A549 (cell line): ENCODE results near the gene RABGEF1. TPM values are rescaled to one million over a fixed set of nuclear protein-coding genes. Genes with fewer than 3 reads are reported as not detected.
A peak's percentile ranks its signal among the peaks of the same experiment; 100 is the strongest.

Experiments used
- ATAC-seq, 2 experiments: fragments of 200-7000 bp in 1 of 2; fragments of >200 bp in 1 of 2; cut with Nextera tagmentation in 1 of 2; cut with Tn5 transposase in 1 of 2; 3 replicates each; pipeline versions ENCODE4 v1.8.0 to v1.9.1; 2018 to 2020; ENCODE audit warnings: mild to moderate bottlenecking in 1 of 2, moderate library complexity in 1 of 2
- CTCF ChIA-PET: fragments of 300-600 bp; sonication (Branson Sonifier 250); formaldehyde crosslinking; extraction: SDS; loops from one replicate; lab custom pipeline; 2021; ENCODE audit warnings: antibody characterized with exemption, inconsistent platforms; lab: Yijun Ruan, JAX
- POLR2A ChIA-PET: fragments of 350-600 bp; formaldehyde crosslinking; extraction: SDS; loops from one replicate; lab custom pipeline; 2021; ENCODE audit warnings: antibody characterized with exemption, inconsistent platforms; lab: Yijun Ruan, JAX
- DNase-seq, 2 experiments: peaks; one replicate each; pipeline versions ENCODE4 v3.0.0 to v3.0.0-alpha.2; 2011 to 2016; ENCODE audit warnings: low read depth in 1 of 2, low spot score in 1 of 2
- FAIRE-seq: peaks from 2 replicates; lab custom pipeline; 2011; peaks lifted over from hg19 to GRCh38; lab: Jason Lieb, UNC
- H3K27ac ChIP-seq, 2 experiments: fragments of >200 bp; sonication (Bioruptor Twin); formaldehyde crosslinking; 3 replicates each; pipeline ENCODE4 v1.5.1; 2016 to 2017
- H3K4me1 ChIP-seq: fragments of >200 bp; sonication (Bioruptor Twin); formaldehyde crosslinking; 3 replicates; pipeline ENCODE4 v1.6.1; 2016
- H3K4me2 ChIP-seq: fragments of >200 bp; sonication (Bioruptor Twin); formaldehyde crosslinking; 3 replicates; pipeline ENCODE4 v1.6.1; 2016
- H3K4me3 ChIP-seq: fragments of >200 bp; sonication (Bioruptor Twin); formaldehyde crosslinking; 3 replicates; pipeline ENCODE4 v1.5.1; 2016
- H3K9me3 ChIP-seq: fragments of >200 bp; sonication (Bioruptor Twin); formaldehyde crosslinking; 3 replicates; pipeline ENCODE4 v1.6.1; 2016
- BCL3 ChIP-seq: fragments of >200 bp; sonication (Bioruptor Twin); formaldehyde crosslinking; IDR thresholded peaks from 3 replicates; pipeline ENCODE4 v1.6.1; 2016
- CBX2 ChIP-seq: fragments of 200-600 bp; sonication (generic); IDR thresholded peaks from 2 replicates; pipeline ENCODE4 v1.6.1; 2016; ENCODE audit warnings: low read depth, mild to moderate bottlenecking, borderline replicate concordance
- CBX8 ChIP-seq: fragments of 200-600 bp; sonication (generic); IDR thresholded peaks from 2 replicates; pipeline ENCODE4 v1.6.1; 2016
- ELK1 ChIP-seq: fragments of 150-350 bp; IDR thresholded peaks from 2 replicates; pipeline ENCODE4 v1.6.1; 2014; ENCODE audit warnings: low read depth, mild to moderate bottlenecking, low read length
- ESRRA ChIP-seq: fragments of 150-350 bp; IDR thresholded peaks from 2 replicates; pipeline ENCODE4 v1.6.1; 2014; ENCODE audit warnings: mild to moderate bottlenecking, low read length, borderline replicate concordance
- FOSL2 ChIP-seq, 2 experiments: fragments of 450-650 bp in 1 of 2; fragments of >200 bp in 1 of 2; sonication (Bioruptor Twin) in 1 of 2; formaldehyde crosslinking; IDR thresholded peaks; 2 replicates each; pipeline versions ENCODE4 v1.5.0 to v1.6.1; 2016 to 2020; ENCODE audit warnings: mild to moderate bottlenecking in 1 of 2, moderate library complexity in 1 of 2
- FOXS1 ChIP-seq: fragments of 250-450 bp; sonication (Bioruptor Pico); IDR thresholded peaks from 2 replicates; pipeline ENCODE4 v1.5.0; 2020; ENCODE audit warnings: mild to moderate bottlenecking, moderate library complexity
- HDAC2 ChIP-seq: fragments of 200-600 bp; sonication (generic); IDR thresholded peaks from 2 replicates; pipeline ENCODE4 v1.6.1; 2016
- HOXB13 ChIP-seq: fragments of 250-450 bp; sonication (Bioruptor Pico); IDR thresholded peaks from 2 replicates; pipeline ENCODE4 v1.5.0; 2020; ENCODE audit warnings: low read depth, mild to moderate bottlenecking, moderate library complexity
- HOXB5 ChIP-seq: fragments of 250-450 bp; sonication (Bioruptor Pico); IDR thresholded peaks from 2 replicates; pipeline ENCODE4 v1.5.0; 2020; ENCODE audit warnings: mild to moderate bottlenecking, moderate library complexity
- JUN ChIP-seq, 2 experiments: fragments of >200 bp; sonication (Bioruptor Twin); formaldehyde crosslinking; IDR thresholded peaks; 2 replicates in 1 of 2; 3 replicates in 1 of 2; pipeline ENCODE4 v1.6.1; 2016 to 2017
- MAFK ChIP-seq: fragments of 450-650 bp; IDR thresholded peaks from 2 replicates; pipeline ENCODE4 v1.6.1; 2014; ENCODE audit not compliant: partially characterized antibody
- MAZ ChIP-seq: fragments of 150-350 bp; IDR thresholded peaks from 2 replicates; pipeline ENCODE4 v1.6.1; 2014; ENCODE audit warnings: antibody characterized with exemption, low read depth, low read length, borderline replicate concordance
- NFE2L2 ChIP-seq: fragments of 150-350 bp; conservative IDR thresholded peaks from 2 replicates; pipeline ENCODE4 v1.6.1; 2014; ENCODE audit warnings: low read length
- NR3C1 ChIP-seq: fragments of >200 bp; sonication (Bioruptor Twin); formaldehyde crosslinking; IDR thresholded peaks from 3 replicates; pipeline ENCODE4 v1.6.1; 2017
- POLR2A ChIP-seq: IDR thresholded peaks from 2 replicates; pipeline ENCODE4 v1.6.1; 2012; ENCODE audit warnings: mild to moderate bottlenecking, low read length
- RCOR1 ChIP-seq: fragments of 150-350 bp; IDR thresholded peaks from 2 replicates; pipeline ENCODE4 v1.6.1; 2014; ENCODE audit warnings: antibody characterized with exemption, low read length, low read depth
- REST ChIP-seq: fragments of 200-600 bp; sonication (generic); IDR thresholded peaks from 2 replicates; pipeline ENCODE4 v1.6.1; 2016; ENCODE audit warnings: antibody characterized with exemption, mild to moderate bottlenecking, moderate library complexity
- RFX5 ChIP-seq: fragments of 450-650 bp; IDR thresholded peaks from 2 replicates; pipeline ENCODE4 v1.7.1; 2014; ENCODE audit warnings: antibody characterized with exemption, mild to moderate bottlenecking, moderate library complexity
- RNF2 ChIP-seq: fragments of 200-600 bp; sonication (generic); IDR thresholded peaks from 2 replicates; pipeline ENCODE4 v1.6.1; 2016; ENCODE audit warnings: low read depth, mild to moderate bottlenecking, antibody characterized with exemption, moderate library complexity, borderline replicate concordance
- ZSCAN20 ChIP-seq: fragments of 250-450 bp; sonication (Bioruptor Pico); IDR thresholded peaks from 2 replicates; pipeline ENCODE4 v1.8.0; 2022; ENCODE audit warnings: mild to moderate bottlenecking, moderate library complexity
- WGBS: methylation state at CpG from one replicate; pipeline ENCODE4 v1.1.6; 2017; ENCODE audit errors: missing lambda C conversion rate; 5-methylcytosine and 5-hydroxymethylcytosine counted together
- polyA plus RNA-seq, 4 experiments: library from polyadenylated mRNA; depleted of rRNA in 3 of 4; stranded (reverse); fragments of >200 nt; fragmentation: RNase III in 1 of 4; extraction: RNeasy Plus Mini Kit Qiagen cat#74134 plus additional on column Dnase treatment in 1 of 4; gene quantifications; 2 replicates in 3 of 4; 3 replicates in 1 of 4; pipeline ENCODE4 v1.2.3, GENCODE V29; 2011 to 2017
- TF ChIP-seq, protein P1 (sequence below): fragments of 250-450 bp; sonication (Bioruptor Pico); IDR thresholded peaks from 2 replicates; pipeline ENCODE4 v1.5.0; 2021; ENCODE audit warnings: mild to moderate bottlenecking, moderate library complexity, borderline replicate concordance

The RABGEF1 gene
- polyA plus RNA-seq, 2 of the 4 experiments (the other 2 are of a cell fraction): 16.2 to 22.6 TPM

- TF ChIP-seq BCL3 (no peak), ESRRA (no peak), RFX5 (no peak), CBX8 (no peak), MAZ (no peak), FOSL2 (IDR thresholded peaks at IDR 0.05) (no peak), FOSL2 (CRISPR knock-in tag; IDR thresholded peaks at IDR 0.05) (no peak), CBX2 (no peak), HOXB5 (CRISPR knock-in tag) (no peak), ELK1 (no peak), NFE2L2 (no peak), RNF2 (no peak), POLR2A (no peak), ZSCAN20 (no peak), HDAC2 (no peak), HOXB13 (CRISPR knock-in tag) (no peak)
- TF ChIP-seq, protein P1, sequence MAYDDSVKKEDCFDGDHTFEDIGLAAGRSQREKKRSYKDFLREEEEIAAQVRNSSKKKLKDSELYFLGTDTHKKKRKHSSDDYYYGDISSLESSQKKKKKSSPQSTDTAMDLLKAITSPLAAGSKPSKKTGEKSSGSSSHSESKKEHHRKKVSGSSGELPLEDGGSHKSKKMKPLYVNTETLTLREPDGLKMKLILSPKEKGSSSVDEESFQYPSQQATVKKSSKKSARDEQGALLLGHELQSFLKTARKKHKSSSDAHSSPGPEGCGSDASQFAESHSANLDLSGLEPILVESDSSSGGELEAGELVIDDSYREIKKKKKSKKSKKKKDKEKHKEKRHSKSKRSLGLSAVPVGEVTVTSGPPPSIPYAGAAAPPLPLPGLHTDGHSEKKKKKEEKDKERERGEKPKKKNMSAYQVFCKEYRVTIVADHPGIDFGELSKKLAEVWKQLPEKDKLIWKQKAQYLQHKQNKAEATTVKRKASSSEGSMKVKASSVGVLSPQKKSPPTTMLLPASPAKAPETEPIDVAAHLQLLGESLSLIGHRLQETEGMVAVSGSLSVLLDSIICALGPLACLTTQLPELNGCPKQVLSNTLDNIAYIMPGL (CRISPR knock-in tag): no peak
- TF ChIP-seq, all 56 proteins: peak for 0
- DNase-seq (no peak), FAIRE-seq (no peak), ATAC-seq (peak; percentile 41 to 52; a peak in 5 of 6 replicates)
- CTCF ChIA-PET: no interaction called here
- H3K9me3 ChIP-seq: no peaks in the 10 kb centered on the region
- 66% methylated on average over 16 of the region's 20 CpGs for WGBS
- H3K27ac ChIP-seq: no peak overlapping the region
- H3K4me1 ChIP-seq: no peaks in the 10 kb centered on the region
- POLR2A ChIA-PET: interaction anchor here (0.8 kb wide), 1 partner anchor 43 kb away, joined by 3 read pairs; the partner anchor contains the start of gene RABGEF1
- H3K4me2 ChIP-seq: no peak overlapping the region
- no peak overlapping the region for H3K4me3 ChIP-seq
Measured at GRCh38 chr7:66697449-66698438, 42.8 kb upstream of the RABGEF1 start.

GRCh38 chr7:66698652-66699205, 41.8 kb upstream of the RABGEF1 start:
- Histone ChIP-seq H3K9me3 (no peaks in the 10 kb centered on the region), H3K4me2 (no peak overlapping the region), H3K27ac (no peak overlapping the region), H3K4me3 (no peak overlapping the region), H3K4me1 (no peaks in the 10 kb centered on the region)
- POLR2A ChIA-PET: interaction anchor here (0.8 kb wide), 1 partner anchor 42 kb away, joined by 3 read pairs; the partner anchor contains the start of gene RABGEF1
- TF ChIP-seq HDAC2: no peak
- TF ChIP-seq JUN (IDR thresholded peaks at IDR 0.05): no peak
- TF ChIP-seq RCOR1: no peak
- no peak for TF ChIP-seq HOXB13 (CRISPR knock-in tag)
- no peak for TF ChIP-seq MAFK
- no peak for TF ChIP-seq REST
- TF ChIP-seq NR3C1: no peak
- no peak for TF ChIP-seq FOXS1 (CRISPR knock-in tag)
- FAIRE-seq (no peak), ATAC-seq (no peak), DNase-seq (no peak)
- CTCF ChIA-PET: interaction anchor here (1.3 kb wide), 1 partner anchor 141 kb away, joined by 3 read pairs; no protein-coding TSS in a partner anchor
- 73% methylated on average over 8 of the region's 10 CpGs for WGBS
